DOHH2 (cell line): ENCODE results near the gene EGFLAM.

Source experiments
- H3F3A ChIP-seq: fragments of 200-600 bp; sonication (generic), shearing (Covaris generic); 2 replicates; pipeline ENCODE4 v1.6.0; 2016; ENCODE audit warnings: antibody characterized with exemption, mild to moderate bottlenecking; ENCODE audit not compliant: control insufficient read depth, insufficient read depth
- H3K27ac ChIP-seq: fragments of 200-600 bp; sonication (generic); 2 replicates; pipeline ENCODE4 v1.5.1; 2014; ENCODE audit warnings: low read depth, mild to moderate bottlenecking, low read length, moderate library complexity
- H3K27me3 ChIP-seq: fragments of 200-600 bp; sonication (generic); 2 replicates; pipeline ENCODE4 v1.6.1; 2014; ENCODE audit warnings: mild to moderate bottlenecking, low read length, mixed read lengths; ENCODE audit not compliant: control insufficient read depth
- H3K36me3 ChIP-seq: fragments of 200-600 bp; sonication (generic); 2 replicates; pipeline ENCODE4 v1.6.1; 2014; ENCODE audit warnings: mild to moderate bottlenecking, low read length, moderate library complexity, mixed read lengths; ENCODE audit not compliant: control insufficient read depth
- H3K4me1 ChIP-seq: fragments of 200-600 bp; sonication (generic); 2 replicates; pipeline ENCODE4 v1.6.1; 2014; ENCODE audit warnings: mild to moderate bottlenecking, low read length, mixed read lengths; ENCODE audit not compliant: control insufficient read depth
- H3K4me2 ChIP-seq: fragments of 200-600 bp; sonication (generic); 2 replicates; pipeline ENCODE4 v1.6.0; 2014; ENCODE audit warnings: mild to moderate bottlenecking, low read length, moderate library complexity
- H3K4me3 ChIP-seq: fragments of 200-600 bp; sonication (generic); 2 replicates; pipeline ENCODE4 v1.5.1; 2014; ENCODE audit warnings: mild to moderate bottlenecking, low read length, mixed read lengths
- H3K79me2 ChIP-seq: fragments of 200-600 bp; sonication (generic); 2 replicates; pipeline ENCODE4 v1.6.1; 2014; ENCODE audit warnings: mild to moderate bottlenecking, low read length, mixed read lengths; ENCODE audit not compliant: control insufficient read depth
- H3K9me2 ChIP-seq: fragments of 200-600 bp; sonication (generic); replicated peaks from 2 replicates; pipeline ENCODE4 v1.6.1; 2014; ENCODE audit warnings: mild to moderate bottlenecking, low read length, mixed read lengths; ENCODE audit not compliant: control insufficient read depth
- H3K9me3 ChIP-seq: fragments of 200-600 bp; sonication (generic); 2 replicates; pipeline ENCODE4 v1.6.1; 2014; ENCODE audit warnings: antibody characterized with exemption, low read length, mixed read lengths; ENCODE audit not compliant: control insufficient read depth, insufficient read depth
- H4K20me1 ChIP-seq: fragments of 200-600 bp; sonication (generic); 2 replicates; pipeline ENCODE4 v1.6.0; 2014; ENCODE audit warnings: low read depth, mild to moderate bottlenecking, antibody characterized with exemption, low read length, moderate library complexity; ENCODE audit not compliant: control insufficient read depth, insufficient read depth
- CTCF ChIP-seq: fragments of 200-600 bp; sonication (generic); IDR thresholded peaks from one replicate; pipeline ENCODE4 v1.5.1; 2014; ENCODE audit warnings: antibody characterized with exemption, mild to moderate bottlenecking, low read depth, low read length; ENCODE audit not compliant: poor library complexity, severe bottlenecking
- EZH2phosphoT487 ChIP-seq: fragments of 200-600 bp; sonication (generic); IDR thresholded peaks from 2 replicates; pipeline ENCODE4 v1.6.1; 2017; ENCODE audit warnings: borderline replicate concordance, mild to moderate bottlenecking, antibody characterized with exemption, low read length, moderate library complexity, mixed read lengths

EGFLAM gene

GRCh38 chr5:38452201-38452600 is 193.8 kb downstream of the EGFLAM start:
- Histone ChIP-seq H3K27ac (no peak overlapping the region), H3K4me2 (no peak overlapping the region), H3F3A (no peaks in the 10 kb centered on the region), H3K9me2 (no peaks in the 10 kb centered on the region), H3K27me3 (peaks cover 76% of the 10 kb centered on the region), H3K79me2 (no peaks in the 10 kb centered on the region), H3K4me1 (peaks cover 14% of the 10 kb centered on the region), H3K36me3 (no peaks in the 10 kb centered on the region), H3K4me3 (no peak overlapping the region), H3K9me3 (no peaks in the 10 kb centered on the region), H4K20me1 (peaks cover 7% of the 10 kb centered on the region; the same call in 1 of the 2 replicates)
- TF ChIP-seq CTCF (no peak), EZH2phosphoT487 (no peak)

GRCh38 chr5:38453506-38453905 is 195.1 kb downstream of the EGFLAM start:
- Histone ChIP-seq H3K27ac (no peak overlapping the region), H3K27me3 (peaks cover 79% of the 10 kb centered on the region), H3K4me2 (no peak overlapping the region), H3K4me3 (no peak overlapping the region), H3K9me2 (no peaks in the 10 kb centered on the region), H4K20me1 (peaks cover 7% of the 10 kb centered on the region; the same call in 1 of the 2 replicates), H3K36me3 (no peaks in the 10 kb centered on the region), H3K4me1 (peaks cover 14% of the 10 kb centered on the region), H3F3A (no peaks in the 10 kb centered on the region), H3K9me3 (no peaks in the 10 kb centered on the region), H3K79me2 (no peaks in the 10 kb centered on the region)
- no peak for TF ChIP-seq CTCF
- peak; percentile 88; the same call in 1 of the 2 replicates for TF ChIP-seq EZH2phosphoT487

- no peak overlapping the region for H3K4me2 ChIP-seq
- peaks cover 77% of the 10 kb centered on the region for H3K27me3 ChIP-seq
- no peaks in the 10 kb centered on the region for H3K9me2 ChIP-seq
- peaks cover 14% of the 10 kb centered on the region for H3K4me1 ChIP-seq
- H4K20me1 ChIP-seq, result peaks cover 7% of the 10 kb centered on the region; the same call in 1 of the 2 replicates
- H3K79me2 ChIP-seq, result no peaks in the 10 kb centered on the region
- H3K9me3 ChIP-seq, result no peaks in the 10 kb centered on the region
- no peak overlapping the region for H3K27ac ChIP-seq
- TF ChIP-seq EZH2phosphoT487, result no peak
- TF ChIP-seq CTCF, result no peak
- H3K4me3 ChIP-seq, result no peak overlapping the region
- H3K36me3 ChIP-seq, result no peaks in the 10 kb centered on the region
- no peaks in the 10 kb centered on the region for H3F3A ChIP-seq
Measured at GRCh38 chr5:38453921-38454320, 195.6 kb downstream of the EGFLAM start.
